Stomach smooth muscle (tissue), 2 donors: Measurements from ENCODE around the gene PRMT7.

ENCODE experiments used
- H3K27ac ChIP-seq: one replicate; pipeline ENCODE4 v1.7.0; 2013; ENCODE audit warnings: mild to moderate bottlenecking, low read length, inconsistent platforms
- H3K27me3 ChIP-seq, 2 donors: one replicate each; pipeline ENCODE4 v1.7.0; 2013; ENCODE audit warnings: low read length in 2 of 2; ENCODE audit not compliant: insufficient read depth in 2 of 2, control insufficient read depth in 1 of 2
- H3K36me3 ChIP-seq, 2 donors: one replicate each; pipeline ENCODE4 v1.7.0; 2013; ENCODE audit warnings: low read length in 2 of 2; ENCODE audit not compliant: control insufficient read depth in 2 of 2, insufficient read depth in 2 of 2
- H3K4me1 ChIP-seq: one replicate; pipeline ENCODE4 v1.7.0; 2013; ENCODE audit warnings: low read length; ENCODE audit not compliant: control insufficient read depth, insufficient read depth
- H3K4me3 ChIP-seq, 2 donors: one replicate each; pipeline ENCODE4 v1.7.0; 2013; ENCODE audit warnings: low read length in 2 of 2
- H3K9ac ChIP-seq, 2 donors: one replicate each; pipeline ENCODE4 v1.7.0; 2013; ENCODE audit warnings: low read length in 2 of 2, mild to moderate bottlenecking in 1 of 2
- H3K9me3 ChIP-seq, 2 donors: one replicate each; pipeline ENCODE4 v1.7.0; 2013; ENCODE audit warnings: low read length in 2 of 2; ENCODE audit not compliant: control insufficient read depth in 2 of 2
- donor health status: healthy.
- donor health status: Pancreatic carcinoma.

PRMT7 gene

GRCh38 chr16:68338326-68339119, 27.7 kb downstream of the PRMT7 start:
- Histone ChIP-seq H3K27ac (no peak overlapping the region), H3K4me3 (no peak overlapping the region), H3K36me3 (peaks cover 30 to 51% of the 10 kb centered on the region in 2 donors), H3K27me3 (no peaks in the 10 kb centered on the region), H3K9ac (no peak overlapping the region), H3K4me1 (no peaks in the 10 kb centered on the region), H3K9me3 (no peaks in the 10 kb centered on the region)

GRCh38 chr16:68339214-68339613, 28.4 kb downstream of the PRMT7 start:
- peaks cover 35 to 56% of the 10 kb centered on the region in 2 donors for H3K36me3 ChIP-seq

DNA sequence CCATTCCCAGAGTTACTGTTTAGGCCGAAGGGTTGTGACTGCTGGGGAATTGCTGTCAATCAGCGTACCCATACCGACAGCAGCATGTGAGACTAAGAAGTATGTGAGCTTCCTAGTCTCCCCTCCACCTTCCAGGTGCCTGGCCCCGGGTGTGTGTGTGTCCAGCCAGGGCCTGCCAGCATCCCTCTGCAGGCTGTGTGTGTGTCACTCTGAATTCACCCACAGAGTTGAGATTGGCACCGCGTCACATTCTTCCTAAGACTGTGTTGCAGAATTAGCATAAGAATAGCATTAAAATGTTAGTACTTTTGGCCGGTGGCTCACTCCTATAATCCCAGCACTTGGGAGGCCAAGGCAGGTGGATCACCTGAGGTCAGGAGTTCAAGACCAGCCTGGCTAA, 31.8 kb downstream of the PRMT7 start:
- H3K27ac ChIP-seq: no peak overlapping the region
- peaks cover 35 to 72% of the 10 kb centered on the region in 2 donors for H3K36me3 ChIP-seq
- H3K4me1 ChIP-seq: no peaks in the 10 kb centered on the region
- H3K4me3 ChIP-seq: no peak overlapping the region
- no peaks in the 10 kb centered on the region for H3K27me3 ChIP-seq
- H3K9ac ChIP-seq: no peak overlapping the region
- H3K9me3 ChIP-seq: no peaks in the 10 kb centered on the region

More at GRCh38 chr16:68339214-68339613, 28.4 kb downstream of the PRMT7 start:
- H3K9ac ChIP-seq: no peak overlapping the region
- H3K27me3 ChIP-seq: no peaks in the 10 kb centered on the region
- H3K9me3 ChIP-seq: no peaks in the 10 kb centered on the region
- no peaks in the 10 kb centered on the region for H3K4me1 ChIP-seq
- H3K27ac ChIP-seq: no peak overlapping the region
- no peak overlapping the region for H3K4me3 ChIP-seq

DNA sequence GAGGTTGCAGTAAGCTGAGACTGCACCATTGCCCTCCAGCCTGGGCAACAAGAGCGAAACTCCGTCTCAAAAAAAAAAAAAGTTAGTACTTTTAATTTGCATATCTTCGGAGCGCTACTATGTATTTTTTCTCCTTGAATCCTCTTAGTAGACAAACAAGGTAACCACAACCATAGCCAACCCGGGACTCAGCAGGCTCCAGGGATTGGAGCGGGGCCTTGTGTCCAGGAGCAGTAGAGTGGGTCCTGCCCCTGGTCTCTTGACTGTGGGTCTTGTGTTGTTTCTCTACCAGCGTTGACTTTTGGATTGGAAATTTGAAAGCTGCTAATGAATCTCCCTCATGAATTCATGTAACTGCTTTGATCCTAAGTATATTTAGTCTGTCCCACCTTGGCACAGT, 32.3 kb downstream of the PRMT7 start:
- H3K4me1 ChIP-seq: no peaks in the 10 kb centered on the region
- no peak overlapping the region for H3K9ac ChIP-seq
- H3K36me3 ChIP-seq: peaks cover 37 to 67% of the 10 kb centered on the region in 2 donors
- H3K9me3 ChIP-seq: no peaks in the 10 kb centered on the region
- H3K4me3 ChIP-seq: no peak overlapping the region
- no peak overlapping the region for H3K27ac ChIP-seq
- H3K27me3 ChIP-seq: no peaks in the 10 kb centered on the region

GRCh38 chr16:68344252-68344651, 33.4 kb downstream of the PRMT7 start:
- H3K27ac ChIP-seq: no peak overlapping the region
- no peaks in the 10 kb centered on the region for H3K9me3 ChIP-seq
- no peak overlapping the region for H3K4me3 ChIP-seq
- no peaks in the 10 kb centered on the region for H3K27me3 ChIP-seq
- no peak overlapping the region for H3K9ac ChIP-seq
- H3K4me1 ChIP-seq: no peaks in the 10 kb centered on the region
- peaks cover 44 to 63% of the 10 kb centered on the region in 2 donors for H3K36me3 ChIP-seq

- Histone ChIP-seq H3K9ac (no peak overlapping the region), H3K4me1 (no peaks in the 10 kb centered on the region), H3K36me3 (peaks cover 38 to 55% of the 10 kb centered on the region in 2 donors), H3K27ac (no peak overlapping the region), H3K27me3 (no peaks in the 10 kb centered on the region), H3K9me3 (no peaks in the 10 kb centered on the region), H3K4me3 (no peak overlapping the region)
Observed at GRCh38 chr16:68345351-68345810, 34.6 kb downstream of the PRMT7 start.

GRCh38 chr16:68345958-68346635, 35.3 kb downstream of the PRMT7 start:
- peaks cover 34 to 54% of the 10 kb centered on the region in 2 donors for H3K36me3 ChIP-seq
- H3K9ac ChIP-seq: no peak overlapping the region
- H3K4me3 ChIP-seq: no peak overlapping the region
- no peaks in the 10 kb centered on the region for H3K9me3 ChIP-seq
- H3K4me1 ChIP-seq: no peaks in the 10 kb centered on the region
- H3K27ac ChIP-seq: no peak overlapping the region
- H3K27me3 ChIP-seq: no peaks in the 10 kb centered on the region

DNA sequence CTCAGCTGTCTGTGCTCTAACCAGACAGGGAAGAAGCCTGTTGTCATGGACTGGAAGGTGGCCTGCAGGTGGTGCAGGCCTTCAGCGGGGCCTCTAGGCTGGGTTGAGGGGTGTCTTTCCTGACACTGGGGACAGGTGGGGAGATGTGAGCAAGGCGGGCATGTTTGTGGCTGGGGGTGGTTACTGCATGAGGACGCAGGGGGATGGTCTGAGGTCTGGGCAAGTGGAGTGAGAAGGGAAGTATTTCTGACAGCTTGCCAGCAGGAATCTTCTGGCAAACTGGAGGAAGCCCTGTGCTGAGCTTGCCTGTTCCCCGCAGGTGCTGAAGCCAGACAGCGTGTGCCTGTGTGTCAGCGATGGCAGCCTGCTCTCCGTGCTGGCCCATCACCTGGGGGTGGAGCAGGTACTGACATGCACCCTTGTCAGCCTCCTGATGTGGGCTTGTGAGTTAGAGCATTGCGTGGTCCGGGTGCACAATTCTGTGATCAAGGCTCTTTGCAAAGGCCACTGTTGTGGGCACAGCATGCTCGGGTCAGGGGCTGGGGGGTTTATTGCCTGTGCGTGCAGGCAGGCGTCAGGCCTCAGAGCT, 36.2 kb downstream of the PRMT7 start:
- Histone ChIP-seq H3K9me3 (no peaks in the 10 kb centered on the region), H3K36me3 (peaks cover 42 to 56% of the 10 kb centered on the region in 2 donors), H3K9ac (no peak overlapping the region), H3K27ac (no peak overlapping the region), H3K4me3 (no peak overlapping the region), H3K4me1 (peaks cover 2% of the 10 kb centered on the region), H3K27me3 (no peaks in the 10 kb centered on the region)

GRCh38 chr16:68347605-68348004, 36.8 kb downstream of the PRMT7 start:
- no peak overlapping the region for H3K9ac ChIP-seq
- peaks cover 2% of the 10 kb centered on the region for H3K4me1 ChIP-seq
- H3K27ac ChIP-seq: no peak overlapping the region
- H3K9me3 ChIP-seq: no peaks in the 10 kb centered on the region
- H3K27me3 ChIP-seq: no peaks in the 10 kb centered on the region
- no peak overlapping the region for H3K4me3 ChIP-seq
- H3K36me3 ChIP-seq: peaks cover 47 to 56% of the 10 kb centered on the region in 2 donors

- H3K27me3 ChIP-seq: no peaks in the 10 kb centered on the region
- H3K27ac ChIP-seq: no peak overlapping the region
- H3K9ac ChIP-seq: no peak overlapping the region
- peaks cover 49 to 63% of the 10 kb centered on the region in 2 donors for H3K36me3 ChIP-seq
- no peaks in the 10 kb centered on the region for H3K9me3 ChIP-seq
- no peak overlapping the region for H3K4me3 ChIP-seq
- peaks cover 2% of the 10 kb centered on the region for H3K4me1 ChIP-seq
Observed at GRCh38 chr16:68348639-68349445, 38.0 kb downstream of the PRMT7 start.
